Adrenal gland (tissue), 5 donors: ENCODE measurements around the gene TLR7.

ENCODE experiments used
- CTCF ChIP-seq, 6 experiments: fragments of 450-650 bp in 4 of 6; fragments of 200-600 bp in 2 of 6; sonication (generic) in 1 of 6; IDR thresholded peaks; 1 replicate in 5 of 6; 2 replicates in 1 of 6; pipeline versions ENCODE4 v1.5.1 to v1.8.0; 2016 to 2021; ENCODE audit warnings: antibody characterized with exemption in 6 of 6, mild to moderate bottlenecking in 2 of 6, moderate library complexity in 1 of 6
- POLR2A ChIP-seq, 2 donors: fragments of 450-650 bp; IDR thresholded peaks; one replicate each; pipeline ENCODE4 v1.6.1; 2017; ENCODE audit warnings: antibody characterized with exemption in 2 of 2, mild to moderate bottlenecking in 2 of 2, moderate library complexity in 1 of 2
- donor health status: DM: no; HTN: no; CAD: no.

- no peak for TF ChIP-seq CTCF (IDR thresholded peaks at IDR 0.05)
- TF ChIP-seq POLR2A (IDR thresholded peaks at IDR 0.05): no peak
These were observed 44.2 kb downstream of the TLR7 start for GRCh38 chrX:12911122-12911470.
